ENCODE data around the gene SPDEF. TPM values are rescaled to one million over a fixed set of nuclear protein-coding genes. Genes with fewer than 3 reads are reported as not detected.

The SPDEF gene
- total RNA-seq, 1 donor from 2014 or later = 0.11 TPM

- no peaks in the 10 kb centered on the region for H3K36me3 Mint-ChIP-seq (ENCODE audit: low read depth)
- ChIA-PET CTCF (no interaction called here), POLR2A (no interaction called here)
- ATAC-seq (ENCODE audit: low read depth) (no peak), DNase-seq (no peak)
- H3K9me3 Mint-ChIP-seq = no peaks in the 10 kb centered on the region
- TF ChIP-seq, protein P1, sequence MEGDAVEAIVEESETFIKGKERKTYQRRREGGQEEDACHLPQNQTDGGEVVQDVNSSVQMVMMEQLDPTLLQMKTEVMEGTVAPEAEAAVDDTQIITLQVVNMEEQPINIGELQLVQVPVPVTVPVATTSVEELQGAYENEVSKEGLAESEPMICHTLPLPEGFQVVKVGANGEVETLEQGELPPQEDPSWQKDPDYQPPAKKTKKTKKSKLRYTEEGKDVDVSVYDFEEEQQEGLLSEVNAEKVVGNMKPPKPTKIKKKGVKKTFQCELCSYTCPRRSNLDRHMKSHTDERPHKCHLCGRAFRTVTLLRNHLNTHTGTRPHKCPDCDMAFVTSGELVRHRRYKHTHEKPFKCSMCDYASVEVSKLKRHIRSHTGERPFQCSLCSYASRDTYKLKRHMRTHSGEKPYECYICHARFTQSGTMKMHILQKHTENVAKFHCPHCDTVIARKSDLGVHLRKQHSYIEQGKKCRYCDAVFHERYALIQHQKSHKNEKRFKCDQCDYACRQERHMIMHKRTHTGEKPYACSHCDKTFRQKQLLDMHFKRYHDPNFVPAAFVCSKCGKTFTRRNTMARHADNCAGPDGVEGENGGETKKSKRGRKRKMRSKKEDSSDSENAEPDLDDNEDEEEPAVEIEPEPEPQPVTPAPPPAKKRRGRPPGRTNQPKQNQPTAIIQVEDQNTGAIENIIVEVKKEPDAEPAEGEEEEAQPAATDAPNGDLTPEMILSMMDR (IDR thresholded peaks at IDR 0.05) = no peak
- H3K4me1 Mint-ChIP-seq = peaks cover 11% of the 10 kb centered on the region
- intact Hi-C loops (cut with micrococcal nuclease) = loop anchor here (5.0 to 10.0 kb wide), 2 partner anchors 58 to 230 kb away; partner anchors contain the start of genes PACSIN1 and SNRPC
- no peak overlapping the region for H3K27ac Mint-ChIP-seq
- no peak overlapping the region for H3K4me3 Mint-ChIP-seq
- H3K27me3 Mint-ChIP-seq = no peaks in the 10 kb centered on the region
Observed at GRCh38 chr6:34524971-34525370, 31.2 kb downstream of the SPDEF start.

- CTCF ChIA-PET = no interaction called here
- intact Hi-C loops (cut with micrococcal nuclease) = loop anchor here (10.0 kb wide), 1 partner anchor 230 kb away; the partner anchor contains the start of gene SNRPC
- Mint-ChIP-seq H3K4me1 (peaks cover 11% of the 10 kb centered on the region), H3K36me3 (ENCODE audit: low read depth) (no peaks in the 10 kb centered on the region), H3K27me3 (no peaks in the 10 kb centered on the region), H3K4me3 (no peak overlapping the region), H3K9me3 (no peaks in the 10 kb centered on the region), H3K27ac (no peak overlapping the region)
- TF ChIP-seq, protein P1 (IDR thresholded peaks at IDR 0.05) = no peak
- ATAC-seq (ENCODE audit: low read depth) (no peak), DNase-seq (no peak)
- POLR2A ChIA-PET = no interaction called here
Observed at GRCh38 chr6:34524499-34524898, 31.6 kb downstream of the SPDEF start.

- TF ChIP-seq, protein P1 (IDR thresholded peaks at IDR 0.05) = no peak
- intact Hi-C loops (cut with micrococcal nuclease) = loop anchor here (10.0 kb wide), 1 partner anchor 231 kb away; the partner anchor contains the start of gene SNRPC
- H3K4me1 Mint-ChIP-seq = peaks cover 11% of the 10 kb centered on the region
- ATAC-seq (ENCODE audit: low read depth) = no peak
- H3K9me3 Mint-ChIP-seq = no peaks in the 10 kb centered on the region
- CTCF ChIA-PET = no interaction called here
- H3K27me3 Mint-ChIP-seq = no peaks in the 10 kb centered on the region
- no peak overlapping the region for H3K27ac Mint-ChIP-seq
- no peaks in the 10 kb centered on the region for H3K36me3 Mint-ChIP-seq (ENCODE audit: low read depth)
- H3K4me3 Mint-ChIP-seq = no peak overlapping the region
- DNase-seq = no peak
- POLR2A ChIA-PET = no interaction called here
Observed at GRCh38 chr6:34523441-34524206, 32.5 kb downstream of the SPDEF start.

- TF ChIP-seq, protein P1 (IDR thresholded peaks at IDR 0.05) = no peak
- H3K9me3 Mint-ChIP-seq = no peaks in the 10 kb centered on the region
- H3K4me3 Mint-ChIP-seq = no peak overlapping the region
- ChIA-PET POLR2A (no interaction called here), CTCF (no interaction called here)
- DNase-seq (no peak), ATAC-seq (ENCODE audit: low read depth) (no peak)
- H3K4me1 Mint-ChIP-seq = peaks cover 11% of the 10 kb centered on the region
- no peaks in the 10 kb centered on the region for H3K27me3 Mint-ChIP-seq
- intact Hi-C loops (cut with micrococcal nuclease) = loop anchor here (10.0 kb wide), 1 partner anchor 232 kb away; the partner anchor contains the start of gene SNRPC
- H3K36me3 Mint-ChIP-seq (ENCODE audit: low read depth) = no peaks in the 10 kb centered on the region
- no peak overlapping the region for H3K27ac Mint-ChIP-seq
Observed at GRCh38 chr6:34522761-34523160, 33.4 kb downstream of the SPDEF start.

DNA sequence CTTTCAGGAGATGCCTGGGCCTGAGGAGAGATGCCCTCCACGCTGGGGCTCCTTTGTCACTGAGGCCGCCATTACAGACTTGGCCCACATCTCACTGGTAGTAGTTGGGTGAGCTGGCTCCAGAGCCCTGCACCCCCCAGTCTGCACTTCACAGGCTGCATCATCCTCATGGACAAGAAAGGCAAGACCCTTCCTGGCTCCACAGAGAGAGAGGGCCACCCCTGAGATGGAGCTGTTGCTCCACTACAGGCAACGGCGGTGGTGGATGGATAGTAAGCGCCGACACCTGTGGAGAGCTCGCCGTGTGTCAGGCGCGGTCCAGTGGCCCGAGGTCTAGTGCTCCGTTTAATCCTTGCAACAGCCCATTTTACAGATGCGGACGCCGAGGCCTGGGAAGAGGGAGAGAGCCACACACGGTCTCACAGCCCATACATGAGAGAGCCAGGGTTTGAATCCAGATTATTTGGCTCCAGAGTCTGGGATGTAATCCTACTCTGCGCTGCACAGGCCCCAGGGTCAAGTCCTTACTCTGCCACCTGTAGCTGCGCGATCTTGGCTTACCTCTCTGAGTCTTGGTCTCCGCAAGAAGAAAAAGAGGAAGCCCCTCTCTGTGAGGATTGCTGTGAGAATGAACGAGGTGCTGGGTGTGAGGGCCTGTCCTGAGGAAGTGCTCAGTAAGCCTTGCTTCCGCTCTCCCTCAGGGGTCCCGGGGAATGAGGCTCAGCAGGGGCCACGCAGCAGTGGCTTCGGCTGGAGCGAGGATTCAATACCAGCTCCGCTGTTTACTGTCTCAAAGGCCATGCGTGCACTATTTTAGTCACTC lies 34.5 kb downstream of the SPDEF start:
- Mint-ChIP-seq H3K4me1 (peaks cover 4% of the 10 kb centered on the region), H3K27me3 (no peaks in the 10 kb centered on the region), H3K27ac (no peak overlapping the region), H3K36me3 (ENCODE audit: low read depth) (no peaks in the 10 kb centered on the region), H3K4me3 (no peak overlapping the region), H3K9me3 (no peaks in the 10 kb centered on the region)
- intact Hi-C loops (cut with micrococcal nuclease) = loop anchor here (10.0 kb wide), 1 partner anchor 233 kb away; the partner anchor contains the start of gene SNRPC
- TF ChIP-seq, protein P1 (IDR thresholded peaks at IDR 0.05) = no peak
- no peak for DNase-seq
- POLR2A ChIA-PET = no interaction called here
- peak; percentile 31 for ATAC-seq (ENCODE audit: low read depth)
- CTCF ChIA-PET = no interaction called here

All from activated B cell treated with CpG ODN at 0.5 μM for 24 hours (primary cell).